Activated CD8-positive, alpha-beta memory T cell treated with anti-CD3 and anti-CD28 coated beads, Interleukin-2, amount 50 U/mL, for 1 hour (primary cell): ENCODE data around the gene ONECUT2.
"Not testable (repeated sequence)": the region's sequence is repeated elsewhere in the genome, so short reads cannot be mapped to it uniquely, and the experiment has no call there.

Experiments
- DNase-seq: peaks from one replicate; pipeline ENCODE4 v3.0.0-alpha.2; 2020; ENCODE audit errors: extremely low read depth

ONECUT2 gene

GRCh38 chr18:57434536-57435494, at the start of gene ONECUT2:
Gene ONECUT2, plus strand, starts transcription at chr18:57435374. Its CDS starts 343 bp downstream, at chr18:57435717.
- no peak for DNase-seq

GRCh38 chr18:57389271-57389670, 45.9 kb upstream of the ONECUT2 start:
- no peak for DNase-seq

GRCh38 chr18:57390044-57390443, 45.1 kb upstream of the ONECUT2 start:
- DNase-seq, result no peak

GRCh38 chr18:57394749-57395148, 40.4 kb upstream of the ONECUT2 start:
- not testable (repeated sequence) for DNase-seq

- DNase-seq, result not testable (repeated sequence)
These were observed 38.3 kb upstream of the ONECUT2 start for GRCh38 chr18:57396831-57397230.

- DNase-seq, result no peak
These were observed 37.6 kb upstream of the ONECUT2 start for GRCh38 chr18:57397440-57398132.

GRCh38 chr18:57404345-57404744, 30.8 kb upstream of the ONECUT2 start:
- DNase-seq, result no peak

GRCh38 chr18:57409650-57410049, 25.5 kb upstream of the ONECUT2 start:
- DNase-seq, result no peak

GRCh38 chr18:57410749-57411148, 24.4 kb upstream of the ONECUT2 start:
- DNase-seq, result no peak

- DNase-seq, result no peak
These were observed 18.6 kb upstream of the ONECUT2 start for GRCh38 chr18:57416542-57416941.

GRCh38 chr18:57422313-57422872, 12.8 kb upstream of the ONECUT2 start:
- DNase-seq, result no peak

GRCh38 chr18:57423821-57424220, 11.4 kb upstream of the ONECUT2 start:
- DNase-seq, result no peak

GRCh38 chr18:57425096-57425495, 10.1 kb upstream of the ONECUT2 start:
- DNase-seq, result no peak

GRCh38 chr18:57426187-57426586, 9.0 kb upstream of the ONECUT2 start:
- DNase-seq, result no peak

GRCh38 chr18:57427429-57428201, 7.6 kb upstream of the ONECUT2 start:
- no peak for DNase-seq

GRCh38 chr18:57428221-57429150, 6.7 kb upstream of the ONECUT2 start:
- DNase-seq, result no peak

GRCh38 chr18:57429167-57430078, 5.8 kb upstream of the ONECUT2 start:
- DNase-seq, result no peak

- DNase-seq, result no peak
These were observed 4.8 kb upstream of the ONECUT2 start for GRCh38 chr18:57430079-57431001.
